ENCODE measurements around the gene NFATC3.

The NFATC3 gene

GRCh38 chr16:68079626-68080344 is 5.4 kb upstream of the NFATC3 start:
- TF ChIP-seq NFRKB (IDR thresholded peaks at IDR 0.05) = no peak
- no peak for DNase-seq (ENCODE audit: extremely low spot score)
- CTCF ChIA-PET = no interaction called here
- POLR2A ChIA-PET = no interaction called here

- POLR2A ChIA-PET = interaction anchor here (3.8 kb wide), 1 partner anchor 8 kb away, joined by 27 read pairs; no protein-coding TSS in a partner anchor
- DNase-seq (ENCODE audit: extremely low spot score) = no peak
- TF ChIP-seq FOXA1 (IDR thresholded peaks at IDR 0.05) (no peak), ELF4 (IDR thresholded peaks at IDR 0.05) (no peak), HDGF (IDR thresholded peaks at IDR 0.05; ENCODE audit: borderline replicate concordance) (no peak), FOXM1 (IDR thresholded peaks at IDR 0.05; ENCODE audit: borderline replicate concordance) (no peak), TARDBP (IDR thresholded peaks at IDR 0.05) (no peak), ARNT (IDR thresholded peaks at IDR 0.05) (no peak), ZNF384 (IDR thresholded peaks at IDR 0.05) (no peak), L3MBTL2 (conservative IDR thresholded peaks at IDR 0.05) (no peak), SUZ12 (IDR thresholded peaks at IDR 0.05) (no peak), FOXK2 (IDR thresholded peaks at IDR 0.05) (no peak), NFRKB (IDR thresholded peaks at IDR 0.05) (no peak), CTBP1 (IDR thresholded peaks at IDR 0.05; ENCODE audit: borderline replicate concordance) (no peak), BHLHE40 (IDR thresholded peaks at IDR 0.05; ENCODE audit: borderline replicate concordance) (no peak), LEF1 (IDR thresholded peaks at IDR 0.05; ENCODE audit: borderline replicate concordance) (no peak), PKNOX1 (IDR thresholded peaks at IDR 0.05) (no peak), SP1 (IDR thresholded peaks at IDR 0.05) (no peak)
- CTCF ChIA-PET = interaction anchor here (0.6 kb wide), 1 partner anchor 24 kb away, joined by 3 read pairs; no protein-coding TSS in a partner anchor
These were observed 3.1 kb upstream of the NFATC3 start for GRCh38 chr16:68081861-68082628.

- TF ChIP-seq TARDBP (IDR thresholded peaks at IDR 0.05) (no peak), L3MBTL2 (conservative IDR thresholded peaks at IDR 0.05) (no peak)
- DNase-seq (ENCODE audit: extremely low spot score) = no peak
- POLR2A ChIA-PET = interaction anchor here (1.0 to 3.8 kb wide), 3 partner anchors 8 to 147 kb away, joined by 4 to 27 read pairs (median 13); no protein-coding TSS in a partner anchor
- CTCF ChIA-PET = interaction anchor here (0.6 kb wide), 1 partner anchor 25 kb away, joined by 3 read pairs; no protein-coding TSS in a partner anchor
These were observed 2.4 kb upstream of the NFATC3 start for GRCh38 chr16:68082629-68083238.

- TF ChIP-seq FOXK2 (IDR thresholded peaks at IDR 0.05) (no peak), CTBP1 (IDR thresholded peaks at IDR 0.05; ENCODE audit: borderline replicate concordance) (no peak), FOXA1 (IDR thresholded peaks at IDR 0.05) (no peak), PKNOX1 (IDR thresholded peaks at IDR 0.05) (no peak), L3MBTL2 (conservative IDR thresholded peaks at IDR 0.05) (no peak), ELF4 (IDR thresholded peaks at IDR 0.05) (no peak), ZNF384 (IDR thresholded peaks at IDR 0.05) (no peak), BHLHE40 (IDR thresholded peaks at IDR 0.05; ENCODE audit: borderline replicate concordance) (no peak), LEF1 (IDR thresholded peaks at IDR 0.05; ENCODE audit: borderline replicate concordance) (no peak), TARDBP (IDR thresholded peaks at IDR 0.05) (no peak), SP1 (IDR thresholded peaks at IDR 0.05) (no peak), FOXM1 (IDR thresholded peaks at IDR 0.05; ENCODE audit: borderline replicate concordance) (no peak), NFRKB (IDR thresholded peaks at IDR 0.05) (no peak), HDGF (IDR thresholded peaks at IDR 0.05; ENCODE audit: borderline replicate concordance) (no peak), ARNT (IDR thresholded peaks at IDR 0.05) (no peak), SUZ12 (IDR thresholded peaks at IDR 0.05) (no peak)
- CTCF ChIA-PET = no interaction called here
- DNase-seq (ENCODE audit: extremely low spot score) = no peak
- POLR2A ChIA-PET = interaction anchor here (1.0 to 3.8 kb wide), 3 partner anchors 9 to 148 kb away, joined by 4 to 27 read pairs (median 13); no protein-coding TSS in a partner anchor
These were observed 1.9 kb upstream of the NFATC3 start for GRCh38 chr16:68083239-68083781.

- CTCF ChIA-PET = interaction anchor here (0.7 to 1.2 kb wide), 2 partner anchors 19 to 146 kb away, joined by 3 read pairs; no protein-coding TSS in a partner anchor
- no peak for DNase-seq (ENCODE audit: extremely low spot score)
- TF ChIP-seq BHLHE40 (IDR thresholded peaks at IDR 0.05; ENCODE audit: borderline replicate concordance) (no peak), SUZ12 (IDR thresholded peaks at IDR 0.05) (no peak)
- POLR2A ChIA-PET = interaction anchor here (0.6 to 3.8 kb wide), 12 partner anchors 10 to 180 kb away, joined by 3 to 27 read pairs (median 6); partner anchors contain the start of genes PLA2G15 and SLC7A6
These were observed 1.2 kb upstream of the NFATC3 start for GRCh38 chr16:68083861-68084503.

Data from HEK293T (cell line).